Measurements from ENCODE around the gene AKR1E2. TPM values are rescaled to one million over a fixed set of nuclear protein-coding genes. Genes with fewer than 3 reads are reported as not detected.

AKR1E2 gene
- total RNA-seq, 3 donors from 2014 or later (not counting 1 experiment from before 2014, with no cell fraction given): 0.56 to 4.0 (median 3.7) TPM

DNA sequence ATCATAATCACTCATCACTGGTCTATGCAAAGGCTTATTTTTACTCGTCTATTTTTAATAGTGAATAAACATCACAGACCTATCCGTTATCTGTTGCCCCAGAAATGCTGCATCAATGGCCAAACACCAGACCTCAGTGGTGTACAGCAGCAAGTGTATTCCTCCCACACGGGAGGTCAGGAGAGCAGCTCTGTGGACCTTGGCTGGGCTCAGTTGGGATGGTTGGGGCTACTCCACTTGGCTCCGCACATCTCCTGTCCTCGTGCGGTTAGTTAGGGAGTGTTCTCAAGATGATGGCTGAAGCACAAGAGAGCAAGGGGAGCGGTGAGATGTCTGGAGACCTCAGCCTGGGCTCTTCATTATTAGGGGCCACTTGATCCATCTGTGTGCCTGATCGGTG is 2.0 kb downstream of the AKR1E2 start:
- no peaks in the 10 kb centered on the region for H3K36me3 ChIP-seq (ENCODE audit: control insufficient read depth, insufficient read depth, low read length)
- Mint-ChIP-seq H3K9me3 (no peaks in the 10 kb centered on the region), H3K27me3 (ENCODE audit: low read depth in 2 of 2) (peaks cover 54 to 59% of the 10 kb centered on the region in 2 donors), H3K27ac (no peak overlapping the region), H3K4me3 (no peak overlapping the region), H3K36me3 (no peaks in the 10 kb centered on the region), H3K4me1 (peaks cover 0 to 14% of the 10 kb centered on the region in 2 donors)
- peaks cover 9% of the 10 kb centered on the region for H3K27me3 ChIP-seq (ENCODE audit: control insufficient read depth, insufficient read depth, low read length)
- 73% methylated on average over 8 of the region's 8 CpGs for WGBS (ENCODE audit: insufficient coverage)
- peaks cover 11% of the 10 kb centered on the region for H3K4me1 ChIP-seq (ENCODE audit: control insufficient read depth, insufficient read depth, low read length)
- ATAC-seq: no peak
- TF ChIP-seq CTCF (IDR thresholded peaks at IDR 0.05): no peak
- intact Hi-C loops (cut with micrococcal nuclease): no loop called here
- H3K4me3 ChIP-seq (ENCODE audit: low read length): no peak overlapping the region
- no peak for DNase-seq
- no peaks in the 10 kb centered on the region for H3K9me3 ChIP-seq (ENCODE audit: control insufficient read depth, insufficient read depth, low read length)
- H3K27ac ChIP-seq (ENCODE audit: low read length): no peak overlapping the region

DNA sequence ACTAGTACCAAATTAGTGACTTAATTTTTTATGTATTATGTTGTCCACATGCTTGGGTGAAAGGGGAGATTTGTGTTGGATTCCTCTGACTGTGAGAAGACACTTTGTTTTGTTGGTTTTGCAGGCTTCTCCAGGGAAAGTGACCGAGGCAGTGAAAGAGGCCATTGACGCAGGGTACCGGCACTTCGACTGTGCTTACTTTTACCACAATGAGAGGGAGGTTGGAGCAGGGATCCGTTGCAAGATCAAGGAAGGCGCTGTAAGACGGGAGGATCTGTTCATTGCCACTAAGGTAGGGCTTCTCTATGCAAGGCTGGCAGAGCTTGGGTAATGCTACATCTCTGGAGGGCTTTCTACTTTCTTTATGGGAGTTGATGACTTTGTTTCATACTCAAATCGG is 4.5 kb downstream of the AKR1E2 start:
- no peaks in the 10 kb centered on the region for H3K36me3 ChIP-seq (ENCODE audit: control insufficient read depth, insufficient read depth, low read length)
- H3K27ac ChIP-seq (ENCODE audit: low read length): no peak overlapping the region
- H3K4me1 ChIP-seq (ENCODE audit: control insufficient read depth, insufficient read depth, low read length): peaks cover 12% of the 10 kb centered on the region
- intact Hi-C loops (cut with micrococcal nuclease): no loop called here
- Mint-ChIP-seq H3K4me1 (peaks cover 0 to 14% of the 10 kb centered on the region in 2 donors), H3K4me3 (no peak overlapping the region), H3K27ac (no peak overlapping the region), H3K9me3 (no peaks in the 10 kb centered on the region), H3K36me3 (no peaks in the 10 kb centered on the region), H3K27me3 (ENCODE audit: low read depth in 2 of 2) (peaks cover 38 to 44% of the 10 kb centered on the region in 2 donors)
- no peak overlapping the region for H3K4me3 ChIP-seq (ENCODE audit: low read length)
- no peaks in the 10 kb centered on the region for H3K9me3 ChIP-seq (ENCODE audit: control insufficient read depth, insufficient read depth, low read length)
- peaks cover 7% of the 10 kb centered on the region for H3K27me3 ChIP-seq (ENCODE audit: control insufficient read depth, insufficient read depth, low read length)
- WGBS (ENCODE audit: insufficient coverage): 92% methylated on average over 7 of the region's 8 CpGs
- no peak for TF ChIP-seq CTCF (IDR thresholded peaks at IDR 0.05)
- ATAC-seq: no peak
- no peak for DNase-seq

- Mint-ChIP-seq H3K4me3 (no peak overlapping the region), H3K36me3 (no peaks in the 10 kb centered on the region), H3K27me3 (ENCODE audit: low read depth in 2 of 2) (peaks cover 38 to 41% of the 10 kb centered on the region in 2 donors), H3K4me1 (peaks cover 0 to 10% of the 10 kb centered on the region in 2 donors), H3K9me3 (no peaks in the 10 kb centered on the region), H3K27ac (no peak overlapping the region)
- no peaks in the 10 kb centered on the region for H3K9me3 ChIP-seq (ENCODE audit: control insufficient read depth, insufficient read depth, low read length)
- no peak for TF ChIP-seq CTCF (IDR thresholded peaks at IDR 0.05)
- 75% methylated on average over 4 of the region's 5 CpGs for WGBS (ENCODE audit: insufficient coverage)
- no peaks in the 10 kb centered on the region for H3K36me3 ChIP-seq (ENCODE audit: control insufficient read depth, insufficient read depth, low read length)
- H3K27ac ChIP-seq (ENCODE audit: low read length): no peak overlapping the region
- H3K4me3 ChIP-seq (ENCODE audit: low read length): no peak overlapping the region
- H3K27me3 ChIP-seq (ENCODE audit: control insufficient read depth, insufficient read depth, low read length): peaks cover 4% of the 10 kb centered on the region
- H3K4me1 ChIP-seq (ENCODE audit: control insufficient read depth, insufficient read depth, low read length): peaks cover 10% of the 10 kb centered on the region
- ATAC-seq: no peak
- intact Hi-C loops (cut with micrococcal nuclease): no loop called here
- no peak for DNase-seq
Observed at GRCh38 chr10:4831091-4831490, 5.1 kb downstream of the AKR1E2 start.

- Mint-ChIP-seq H3K36me3 (no peaks in the 10 kb centered on the region), H3K27me3 (ENCODE audit: low read depth in 2 of 2) (peaks cover 23 to 34% of the 10 kb centered on the region in 2 donors), H3K4me1 (no peaks in the 10 kb centered on the region), H3K27ac (no peak overlapping the region), H3K9me3 (no peaks in the 10 kb centered on the region), H3K4me3 (no peak overlapping the region)
- no peak for TF ChIP-seq CTCF (IDR thresholded peaks at IDR 0.05)
- DNase-seq (no peak), ATAC-seq (no peak)
- WGBS (ENCODE audit: insufficient coverage): 88% methylated on average over 7 of the region's 7 CpGs
- no peaks in the 10 kb centered on the region for H3K9me3 ChIP-seq (ENCODE audit: control insufficient read depth, insufficient read depth, low read length)
- no peak overlapping the region for H3K27ac ChIP-seq (ENCODE audit: low read length)
- H3K4me1 ChIP-seq (ENCODE audit: control insufficient read depth, insufficient read depth, low read length): peaks cover 4% of the 10 kb centered on the region
- no peaks in the 10 kb centered on the region for H3K36me3 ChIP-seq (ENCODE audit: control insufficient read depth, insufficient read depth, low read length)
- intact Hi-C loops (cut with micrococcal nuclease): no loop called here
- H3K4me3 ChIP-seq (ENCODE audit: low read length): no peak overlapping the region
- no peaks in the 10 kb centered on the region for H3K27me3 ChIP-seq (ENCODE audit: control insufficient read depth, insufficient read depth, low read length)
Observed at GRCh38 chr10:4833286-4833685, 7.3 kb downstream of the AKR1E2 start.
